Natural killer cell (primary cell): Measurements from ENCODE around the gene TBL1XR1. TPM values are rescaled to one million over a fixed set of nuclear protein-coding genes. Genes with fewer than 3 reads are reported as not detected.

Source experiments
- ATAC-seq, 3 donors: fragments of 150-1000 bp in 2 of 3; fragments of 200-7000 bp in 1 of 3; cut with Tn5 transposase; 1 replicate in 1 of 3; 2 replicates in 2 of 3; pipeline ENCODE4 v1.10.0; 2021; ENCODE audit warnings: mild to moderate bottlenecking in 2 of 3, moderate library complexity in 2 of 3
- DNase-seq, 2 donors: peaks; one replicate each; pipeline versions ENCODE4 v3.0.0 to v3.0.0-alpha.2; 2013 to 2021; ENCODE audit warnings: mixed read lengths in 1 of 2
- H3K27ac ChIP-seq: one replicate; pipeline ENCODE4 v1.5.1; 2013; ENCODE audit warnings: mild to moderate bottlenecking, low read length
- H3K27me3 ChIP-seq: one replicate; pipeline ENCODE4 v1.6.1; 2013; ENCODE audit warnings: low read length; ENCODE audit not compliant: control insufficient read depth, insufficient read depth
- H3K36me3 ChIP-seq: one replicate; pipeline ENCODE4 v1.6.1; 2013; ENCODE audit warnings: low read length; ENCODE audit not compliant: control insufficient read depth, insufficient read depth
- H3K4me1 ChIP-seq: one replicate; pipeline ENCODE4 v1.6.1; 2013; ENCODE audit warnings: low read length; ENCODE audit not compliant: control insufficient read depth, insufficient read depth
- H3K4me3 ChIP-seq: one replicate; pipeline ENCODE4 v1.5.1; 2013; ENCODE audit warnings: low read length
- H3K9me3 ChIP-seq: one replicate; pipeline ENCODE4 v1.6.1; 2013; ENCODE audit warnings: low read length; ENCODE audit not compliant: control insufficient read depth, insufficient read depth
- H3K27ac Mint-ChIP-seq, 2 donors: one replicate each; pipeline ENCODE4 v1.8.0; 2022; ENCODE audit warnings: mild to moderate bottlenecking in 2 of 2, mixed read lengths in 2 of 2, moderate library complexity in 1 of 2
- H3K27me3 Mint-ChIP-seq, 2 donors: one replicate each; pipeline ENCODE4 v1.8.0; 2022; ENCODE audit warnings: low read depth in 2 of 2, mixed read lengths in 2 of 2
- H3K36me3 Mint-ChIP-seq: one replicate; pipeline ENCODE4 v1.8.0; 2022; ENCODE audit warnings: mixed read lengths
- H3K4me1 Mint-ChIP-seq, 2 donors: one replicate each; pipeline ENCODE4 v1.8.0; 2022; ENCODE audit warnings: mixed read lengths in 2 of 2
- H3K4me3 Mint-ChIP-seq: one replicate; pipeline ENCODE4 v1.8.0; 2022; ENCODE audit warnings: mild to moderate bottlenecking, moderate library complexity, mixed read lengths
- H3K9me3 Mint-ChIP-seq, 2 donors: one replicate each; pipeline ENCODE4 v1.8.0; 2022; ENCODE audit warnings: mixed read lengths in 2 of 2
- CTCF ChIP-seq: fragments of 200-600 bp; IDR thresholded peaks from one replicate; pipeline ENCODE4 v1.8.0; 2022; ENCODE audit warnings: antibody characterized with exemption
- WGBS: methylation state at CpG from one replicate; pipeline ENCODE4 v1.1.7; 2013; ENCODE audit warnings: missing lambda C conversion rate; ENCODE audit not compliant: insufficient coverage; 5-methylcytosine and 5-hydroxymethylcytosine counted together
- intact Hi-C: fragments of 100-400 bp; cut with micrococcal nuclease; formaldehyde crosslinking; loops from one replicate; pipeline ENCODE4 v1.14.2; 2022
- total RNA-seq, 4 donors: library from RNA; stranded (reverse); fragments of 120-200 nt in 1 of 4; gene quantifications; one replicate each; pipeline versions ENCODE4 v1.2.3 to v1.2.4, GENCODE V29; 2013 to 2022

The TBL1XR1 gene
- total RNA-seq, 3 donors from 2014 or later (not counting 1 experiment from before 2014, with no cell fraction given): 74.6 to 118 (median 81.7) TPM

DNA sequence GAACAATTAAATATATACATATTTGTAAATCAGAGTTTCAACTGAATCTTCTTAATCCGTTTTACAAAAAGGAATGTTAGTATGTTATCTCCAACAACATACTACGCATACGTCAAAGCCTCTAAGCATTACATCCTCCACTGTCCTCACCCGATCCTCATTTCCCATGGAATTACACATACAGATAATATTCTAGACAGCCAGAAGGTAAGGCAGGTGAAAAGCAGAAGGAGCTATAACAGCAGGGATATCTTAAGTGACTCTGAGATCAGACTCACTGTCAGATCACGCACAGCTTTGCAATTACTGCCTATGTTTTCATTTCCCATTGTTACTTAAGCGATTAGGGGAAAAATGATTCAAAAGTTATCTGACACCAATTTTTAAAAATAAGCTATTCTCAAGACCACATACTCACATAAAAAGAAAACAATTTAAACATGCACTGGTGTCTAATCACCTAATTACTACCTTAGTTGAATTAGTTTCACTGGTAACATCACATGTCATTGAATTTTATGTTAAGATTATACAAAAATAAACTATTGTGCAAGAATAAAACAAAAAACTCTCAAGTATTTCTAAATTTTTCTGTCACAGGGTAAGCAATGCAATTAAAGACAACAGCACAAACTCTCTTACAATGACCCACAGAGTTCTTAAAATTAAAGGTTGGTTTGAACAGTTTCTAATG lies 92.8 kb downstream of the TBL1XR1 start:
- intact Hi-C loops: no loop called here

DNA sequence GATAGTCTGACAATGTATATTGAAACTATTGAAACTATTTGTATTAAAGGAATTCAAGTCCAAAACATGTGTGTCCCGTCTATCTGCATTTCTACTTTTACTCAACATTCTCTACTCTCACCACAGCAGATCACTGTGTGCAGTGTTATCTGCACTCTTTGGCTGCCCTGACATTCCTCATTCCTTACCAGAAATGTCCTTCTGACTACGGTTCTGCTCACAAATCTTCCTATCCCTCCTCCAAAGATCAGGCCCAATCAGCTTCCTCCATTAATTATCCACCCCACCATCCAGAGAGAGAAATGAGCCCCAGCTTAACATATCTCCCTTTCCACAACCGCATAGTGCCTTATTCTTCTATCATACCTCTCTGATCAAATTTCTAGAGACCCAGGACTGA lies 94.7 kb downstream of the TBL1XR1 start:
- Histone ChIP-seq H3K27ac (no peak overlapping the region), H3K36me3 (no peaks in the 10 kb centered on the region), H3K9me3 (no peaks in the 10 kb centered on the region), H3K4me1 (peaks cover 3% of the 10 kb centered on the region), H3K27me3 (no peaks in the 10 kb centered on the region), H3K4me3 (no peak overlapping the region)
- WGBS: 79% methylated on average over 3 of the region's 3 CpGs
- Mint-ChIP-seq H3K36me3 (no peaks in the 10 kb centered on the region), H3K4me3 (no peak overlapping the region), H3K27ac (peak overlapping the region in 1 of 2 donors; percentile 5), H3K4me1 (peaks cover 32 to 54% of the 10 kb centered on the region in 2 donors), H3K27me3 (no peaks in the 10 kb centered on the region), H3K9me3 (no peaks in the 10 kb centered on the region)
- TF ChIP-seq CTCF: no peak
- ATAC-seq: no peak
- no peak for DNase-seq
- intact Hi-C loops: no loop called here

More for the DNA sequence above, 92.8 kb downstream of the TBL1XR1 start:
- WGBS: 89% methylated on average over 6 of the region's 6 CpGs
- peaks cover 42 to 59% of the 10 kb centered on the region in 2 donors for H3K4me1 Mint-ChIP-seq
- H3K4me3 Mint-ChIP-seq: no peak overlapping the region
- TF ChIP-seq CTCF: no peak
- no peaks in the 10 kb centered on the region for H3K27me3 Mint-ChIP-seq
- no peak overlapping the region for H3K27ac ChIP-seq
- H3K4me3 ChIP-seq: no peak overlapping the region
- H3K4me1 ChIP-seq: peaks cover 3% of the 10 kb centered on the region
- H3K9me3 Mint-ChIP-seq: no peaks in the 10 kb centered on the region
- no peak overlapping the region for H3K27ac Mint-ChIP-seq
- ATAC-seq (no peak), DNase-seq (no peak)
- no peaks in the 10 kb centered on the region for H3K9me3 ChIP-seq
- no peaks in the 10 kb centered on the region for H3K36me3 ChIP-seq
- H3K36me3 Mint-ChIP-seq: no peaks in the 10 kb centered on the region
- no peaks in the 10 kb centered on the region for H3K27me3 ChIP-seq

- H3K27ac ChIP-seq: no peak overlapping the region
- intact Hi-C loops: no loop called here
- H3K27ac Mint-ChIP-seq: peak overlapping the region in 1 of 2 donors; percentile 20
- H3K4me1 ChIP-seq: peaks cover 3% of the 10 kb centered on the region
- WGBS: 88% methylated on average over 1 of the region's 2 CpGs
- H3K9me3 ChIP-seq: no peaks in the 10 kb centered on the region
- H3K27me3 Mint-ChIP-seq: no peaks in the 10 kb centered on the region
- ATAC-seq: no peak
- DNase-seq: no peak
- H3K9me3 Mint-ChIP-seq: peaks cover 0 to 3% of the 10 kb centered on the region in 2 donors
- no peak for TF ChIP-seq CTCF
- no peaks in the 10 kb centered on the region for H3K27me3 ChIP-seq
- no peak overlapping the region for H3K4me3 ChIP-seq
- H3K36me3 Mint-ChIP-seq: no peaks in the 10 kb centered on the region
- H3K4me3 Mint-ChIP-seq: no peak overlapping the region
- no peaks in the 10 kb centered on the region for H3K36me3 ChIP-seq
- H3K4me1 Mint-ChIP-seq: peaks cover 30 to 49% of the 10 kb centered on the region in 2 donors
Observed at GRCh38 chr3:177098551-177098950, 98.7 kb downstream of the TBL1XR1 start.

- Mint-ChIP-seq H3K4me3 (no peak overlapping the region), H3K4me1 (peaks cover 32 to 50% of the 10 kb centered on the region in 2 donors), H3K9me3 (peaks cover 2 to 3% of the 10 kb centered on the region in 2 donors), H3K36me3 (peaks cover 9% of the 10 kb centered on the region), H3K27me3 (no peaks in the 10 kb centered on the region), H3K27ac (peak overlapping the region; percentile 10 to 37)
- H3K36me3 ChIP-seq: no peaks in the 10 kb centered on the region
- H3K9me3 ChIP-seq: no peaks in the 10 kb centered on the region
- WGBS: no CpG with 5 or more reads among the region's 1 CpG
- intact Hi-C loops: no loop called here
- H3K4me1 ChIP-seq: peaks cover 3% of the 10 kb centered on the region
- H3K27me3 ChIP-seq: no peaks in the 10 kb centered on the region
- no peak for ATAC-seq
- no peak overlapping the region for H3K4me3 ChIP-seq
- no peak overlapping the region for H3K27ac ChIP-seq
- no peak for DNase-seq
- TF ChIP-seq CTCF: no peak
Observed at GRCh38 chr3:177096615-177097014, 100.7 kb downstream of the TBL1XR1 start.
